A549 (cell line): ENCODE measurements around the gene SYT1. TPM values are rescaled to one million over a fixed set of nuclear protein-coding genes. Genes with fewer than 3 reads are reported as not detected.

Experiments used
- ATAC-seq, 2 experiments: fragments of 200-7000 bp in 1 of 2; fragments of >200 bp in 1 of 2; cut with Nextera tagmentation in 1 of 2; cut with Tn5 transposase in 1 of 2; 3 replicates each; pipeline versions ENCODE4 v1.8.0 to v1.9.1; 2018 to 2020; ENCODE audit warnings: mild to moderate bottlenecking in 1 of 2, moderate library complexity in 1 of 2
- CTCF ChIA-PET: fragments of 300-600 bp; sonication (Branson Sonifier 250); formaldehyde crosslinking; extraction: SDS; loops from one replicate; lab custom pipeline; 2021; ENCODE audit warnings: antibody characterized with exemption, inconsistent platforms; lab: Yijun Ruan, JAX
- POLR2A ChIA-PET: fragments of 350-600 bp; formaldehyde crosslinking; extraction: SDS; loops from one replicate; lab custom pipeline; 2021; ENCODE audit warnings: antibody characterized with exemption, inconsistent platforms; lab: Yijun Ruan, JAX
- DNase-seq, 2 experiments: peaks; one replicate each; pipeline versions ENCODE4 v3.0.0 to v3.0.0-alpha.2; 2011 to 2016; ENCODE audit warnings: low read depth in 1 of 2, low spot score in 1 of 2
- FAIRE-seq: peaks from 2 replicates; lab custom pipeline; 2011; peaks lifted over from hg19 to GRCh38; lab: Jason Lieb, UNC
- H3K27ac ChIP-seq, 2 experiments: fragments of >200 bp; sonication (Bioruptor Twin); formaldehyde crosslinking; 3 replicates each; pipeline ENCODE4 v1.5.1; 2016 to 2017
- H3K4me1 ChIP-seq: fragments of >200 bp; sonication (Bioruptor Twin); formaldehyde crosslinking; 3 replicates; pipeline ENCODE4 v1.6.1; 2016
- H3K4me2 ChIP-seq: fragments of >200 bp; sonication (Bioruptor Twin); formaldehyde crosslinking; 3 replicates; pipeline ENCODE4 v1.6.1; 2016
- H3K4me3 ChIP-seq: fragments of >200 bp; sonication (Bioruptor Twin); formaldehyde crosslinking; 3 replicates; pipeline ENCODE4 v1.5.1; 2016
- H3K9me3 ChIP-seq: fragments of >200 bp; sonication (Bioruptor Twin); formaldehyde crosslinking; 3 replicates; pipeline ENCODE4 v1.6.1; 2016
- ATOH8 ChIP-seq: fragments of 250-450 bp; sonication (Bioruptor Pico); IDR thresholded peaks from 2 replicates; pipeline ENCODE4 v1.5.0; 2020; ENCODE audit warnings: low read depth, mild to moderate bottlenecking, moderate library complexity
- BHLHE40 ChIP-seq: IDR thresholded peaks from 2 replicates; pipeline ENCODE4 v1.6.1; 2012; ENCODE audit warnings: low read depth, low read length, inconsistent platforms
- CBX2 ChIP-seq: fragments of 200-600 bp; sonication (generic); IDR thresholded peaks from 2 replicates; pipeline ENCODE4 v1.6.1; 2016; ENCODE audit warnings: low read depth, mild to moderate bottlenecking, borderline replicate concordance
- CBX8 ChIP-seq: fragments of 200-600 bp; sonication (generic); IDR thresholded peaks from 2 replicates; pipeline ENCODE4 v1.6.1; 2016
- CHD2 ChIP-seq: fragments of 150-350 bp; IDR thresholded peaks from 2 replicates; pipeline ENCODE4 v1.6.1; 2014; ENCODE audit warnings: low read length; ENCODE audit not compliant: partially characterized antibody
- EHF ChIP-seq: fragments of 250-450 bp; sonication (Bioruptor Pico); IDR thresholded peaks from 2 replicates; pipeline ENCODE4 v1.5.0; 2020; ENCODE audit warnings: mild to moderate bottlenecking
- EHMT2 ChIP-seq: fragments of 200-600 bp; sonication (generic); IDR thresholded peaks from 2 replicates; pipeline ENCODE4 v1.6.1; 2016; ENCODE audit warnings: antibody characterized with exemption, low read depth, mild to moderate bottlenecking, moderate library complexity
- ELK1 ChIP-seq: fragments of 150-350 bp; IDR thresholded peaks from 2 replicates; pipeline ENCODE4 v1.6.1; 2014; ENCODE audit warnings: low read depth, mild to moderate bottlenecking, low read length
- EP300 ChIP-seq, 2 experiments: fragments of >200 bp; sonication (Bioruptor Twin); formaldehyde crosslinking; IDR thresholded peaks; 2 replicates in 1 of 2; 3 replicates in 1 of 2; pipeline ENCODE4 v1.6.1; 2016 to 2017
- ESRRA ChIP-seq: fragments of 150-350 bp; IDR thresholded peaks from 2 replicates; pipeline ENCODE4 v1.6.1; 2014; ENCODE audit warnings: mild to moderate bottlenecking, low read length, borderline replicate concordance
- FOSB ChIP-seq: fragments of 250-450 bp; sonication (Bioruptor Pico); IDR thresholded peaks from 2 replicates; pipeline ENCODE4 v1.5.0; 2020; ENCODE audit warnings: mild to moderate bottlenecking, moderate library complexity
- FOSL2 ChIP-seq, 2 experiments: fragments of 450-650 bp in 1 of 2; fragments of >200 bp in 1 of 2; sonication (Bioruptor Twin) in 1 of 2; formaldehyde crosslinking; IDR thresholded peaks; 2 replicates each; pipeline versions ENCODE4 v1.5.0 to v1.6.1; 2016 to 2020; ENCODE audit warnings: mild to moderate bottlenecking in 1 of 2, moderate library complexity in 1 of 2
- GATA3 ChIP-seq: IDR thresholded peaks from 2 replicates; pipeline ENCODE4 v1.6.1; 2012; ENCODE audit warnings: borderline replicate concordance
- HOXB5 ChIP-seq: fragments of 250-450 bp; sonication (Bioruptor Pico); IDR thresholded peaks from 2 replicates; pipeline ENCODE4 v1.5.0; 2020; ENCODE audit warnings: mild to moderate bottlenecking, moderate library complexity
- JUN ChIP-seq, 2 experiments: fragments of >200 bp; sonication (Bioruptor Twin); formaldehyde crosslinking; IDR thresholded peaks; 2 replicates in 1 of 2; 3 replicates in 1 of 2; pipeline ENCODE4 v1.6.1; 2016 to 2017
- JUNB ChIP-seq: fragments of >200 bp; sonication (Bioruptor Twin); formaldehyde crosslinking; IDR thresholded peaks from 2 replicates; pipeline ENCODE4 v1.6.1; 2016
- KDM1A ChIP-seq: fragments of 200-600 bp; sonication (generic); IDR thresholded peaks from 2 replicates; pipeline ENCODE4 v1.6.1; 2016; ENCODE audit warnings: low read depth, mild to moderate bottlenecking
- MAZ ChIP-seq: fragments of 150-350 bp; IDR thresholded peaks from 2 replicates; pipeline ENCODE4 v1.6.1; 2014; ENCODE audit warnings: antibody characterized with exemption, low read depth, low read length, borderline replicate concordance
- NFE2L2 ChIP-seq: fragments of 150-350 bp; conservative IDR thresholded peaks from 2 replicates; pipeline ENCODE4 v1.6.1; 2014; ENCODE audit warnings: low read length
- NR3C1 ChIP-seq: fragments of >200 bp; sonication (Bioruptor Twin); formaldehyde crosslinking; IDR thresholded peaks from 3 replicates; pipeline ENCODE4 v1.6.1; 2017
- RARB ChIP-seq: fragments of 250-450 bp; sonication (Bioruptor Pico); IDR thresholded peaks from 2 replicates; pipeline ENCODE4 v1.8.0; 2021; ENCODE audit warnings: mild to moderate bottlenecking, moderate library complexity
- REST ChIP-seq: fragments of 200-600 bp; sonication (generic); IDR thresholded peaks from 2 replicates; pipeline ENCODE4 v1.6.1; 2016; ENCODE audit warnings: antibody characterized with exemption, mild to moderate bottlenecking, moderate library complexity
- RNF2 ChIP-seq: fragments of 200-600 bp; sonication (generic); IDR thresholded peaks from 2 replicates; pipeline ENCODE4 v1.6.1; 2016; ENCODE audit warnings: low read depth, mild to moderate bottlenecking, antibody characterized with exemption, moderate library complexity, borderline replicate concordance
- SMC3 ChIP-seq: fragments of >200 bp; sonication (Bioruptor Twin); formaldehyde crosslinking; IDR thresholded peaks from 3 replicates; pipeline ENCODE4 v1.6.1; 2018; ENCODE audit warnings: inconsistent platforms
- SREBF2 ChIP-seq: fragments of 450-650 bp; IDR thresholded peaks from 2 replicates; pipeline ENCODE4 v1.6.1; 2014; ENCODE audit warnings: mild to moderate bottlenecking, moderate library complexity
- TFCP2L1 ChIP-seq: fragments of 250-450 bp; sonication (Bioruptor Pico); IDR thresholded peaks from 2 replicates; pipeline ENCODE4 v1.5.0; 2021; ENCODE audit warnings: mild to moderate bottlenecking
- ZC3H11A ChIP-seq: fragments of 450-650 bp; IDR thresholded peaks from 2 replicates; pipeline ENCODE4 v1.6.1; 2014; ENCODE audit warnings: antibody characterized with exemption, mild to moderate bottlenecking
- ZFP36 ChIP-seq: fragments of 450-650 bp; IDR thresholded peaks from 2 replicates; pipeline ENCODE4 v1.6.1; 2014; ENCODE audit warnings: borderline replicate concordance; ENCODE audit not compliant: partially characterized antibody
- ZNF302 ChIP-seq: fragments of 250-450 bp; sonication (Bioruptor Pico); IDR thresholded peaks from 2 replicates; pipeline ENCODE4 v1.9.0; 2021; ENCODE audit warnings: inconsistent platforms, mild to moderate bottlenecking, moderate library complexity
- ZSCAN20 ChIP-seq: fragments of 250-450 bp; sonication (Bioruptor Pico); IDR thresholded peaks from 2 replicates; pipeline ENCODE4 v1.8.0; 2022; ENCODE audit warnings: mild to moderate bottlenecking, moderate library complexity
- WGBS: methylation state at CpG from one replicate; pipeline ENCODE4 v1.1.6; 2017; ENCODE audit errors: missing lambda C conversion rate; 5-methylcytosine and 5-hydroxymethylcytosine counted together
- polyA plus RNA-seq, 4 experiments: library from polyadenylated mRNA; depleted of rRNA in 3 of 4; stranded (reverse); fragments of >200 nt; fragmentation: RNase III in 1 of 4; extraction: RNeasy Plus Mini Kit Qiagen cat#74134 plus additional on column Dnase treatment in 1 of 4; gene quantifications; 2 replicates in 3 of 4; 3 replicates in 1 of 4; pipeline ENCODE4 v1.2.3, GENCODE V29; 2011 to 2017
- TF ChIP-seq, protein P1 (sequence below): IDR thresholded peaks from 2 replicates; pipeline ENCODE4 v1.6.1; 2012
- TF ChIP-seq, protein P2 (sequence below): IDR thresholded peaks from 2 replicates; pipeline ENCODE4 v1.6.1; 2012
- TF ChIP-seq, protein P3 (sequence below): fragments of >200 bp; sonication (Bioruptor Twin); formaldehyde crosslinking; IDR thresholded peaks from 2 replicates; pipeline ENCODE4 v1.6.1; 2016
- TF ChIP-seq, protein P4 (sequence below): fragments of 250-450 bp; sonication (Bioruptor Pico); IDR thresholded peaks from 2 replicates; pipeline ENCODE4 v1.5.0; 2021; ENCODE audit warnings: mild to moderate bottlenecking, moderate library complexity, borderline replicate concordance

The SYT1 gene
- polyA plus RNA-seq, 2 of the 4 experiments (the other 2 are of a cell fraction): 11.7 to 39.6 TPM

DNA sequence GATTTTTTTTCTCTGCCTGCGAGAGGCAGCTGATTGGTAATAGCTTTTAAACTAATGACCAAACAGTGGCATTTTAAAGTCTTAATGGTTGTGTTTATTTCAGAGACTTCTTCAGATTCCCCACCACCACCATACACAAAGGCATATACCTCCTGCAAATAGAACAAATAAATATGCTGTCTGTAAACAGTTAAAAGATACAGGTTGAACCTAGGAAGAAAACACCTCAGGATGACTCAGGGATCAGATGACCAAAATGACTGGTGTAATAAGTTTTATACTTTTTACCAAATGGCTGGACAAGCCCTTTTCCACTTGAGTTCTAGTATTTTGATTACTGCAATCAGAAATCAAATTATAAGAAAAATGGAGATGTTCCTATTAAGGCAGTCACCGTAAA is 462.1 kb downstream of the SYT1 start:
- peak in 1 of 2 experiments; percentile 48 for DNase-seq
- H3K27ac ChIP-seq: peak overlapping the region; percentile 64 to 76
- peak overlapping the region; percentile 68 for H3K4me2 ChIP-seq
- ChIA-PET POLR2A (no interaction called here), CTCF (no interaction called here)
- peak; percentile 65 to 72; a peak in 5 of 6 replicates for ATAC-seq
- H3K4me1 ChIP-seq: peaks cover 47% of the 10 kb centered on the region
- whole genome bisulfite sequencing: 54% methylated on average over 2 of the region's 2 CpGs
- H3K4me3 ChIP-seq: no peak overlapping the region
- H3K9me3 ChIP-seq: peaks cover 2% of the 10 kb centered on the region; the same call in 2 of the 3 replicates
- FAIRE-seq: peak; percentile 51
- no peak for TF ChIP-seq EP300 (IDR thresholded peaks at IDR 0.05)
- TF ChIP-seq SREBF2: no peak
- TF ChIP-seq MAZ: no peak
- TF ChIP-seq NFE2L2: no peak
- no peak for TF ChIP-seq ZFP36
- no peak for TF ChIP-seq ATOH8 (CRISPR knock-in tag)
- TF ChIP-seq BHLHE40: no peak
- no peak for TF ChIP-seq KDM1A
- TF ChIP-seq, protein P1, sequence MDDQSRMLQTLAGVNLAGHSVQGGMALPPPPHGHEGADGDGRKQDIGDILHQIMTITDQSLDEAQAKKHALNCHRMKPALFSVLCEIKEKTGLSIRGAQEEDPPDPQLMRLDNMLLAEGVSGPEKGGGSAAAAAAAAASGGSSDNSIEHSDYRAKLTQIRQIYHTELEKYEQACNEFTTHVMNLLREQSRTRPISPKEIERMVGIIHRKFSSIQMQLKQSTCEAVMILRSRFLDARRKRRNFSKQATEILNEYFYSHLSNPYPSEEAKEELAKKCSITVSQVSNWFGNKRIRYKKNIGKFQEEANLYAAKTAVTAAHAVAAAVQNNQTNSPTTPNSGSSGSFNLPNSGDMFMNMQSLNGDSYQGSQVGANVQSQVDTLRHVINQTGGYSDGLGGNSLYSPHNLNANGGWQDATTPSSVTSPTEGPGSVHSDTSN: no peak
- no peak for TF ChIP-seq RARB (CRISPR knock-in tag)
- TF ChIP-seq, protein P2, sequence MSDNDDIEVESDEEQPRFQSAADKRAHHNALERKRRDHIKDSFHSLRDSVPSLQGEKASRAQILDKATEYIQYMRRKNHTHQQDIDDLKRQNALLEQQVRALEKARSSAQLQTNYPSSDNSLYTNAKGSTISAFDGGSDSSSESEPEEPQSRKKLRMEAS: no peak
- TF ChIP-seq ESRRA: no peak
- TF ChIP-seq CBX8: no peak
- 0 out of 5 replicates have a peak, but pooled peaks of 1 of the 2 experiments have one; percentile 31 for TF ChIP-seq JUN (IDR thresholded peaks at IDR 0.05)
- no peak for TF ChIP-seq ELK1
- no peak for TF ChIP-seq ZSCAN20
- no peak for TF ChIP-seq EHMT2
- TF ChIP-seq CHD2: no peak
- TF ChIP-seq, protein P3, sequence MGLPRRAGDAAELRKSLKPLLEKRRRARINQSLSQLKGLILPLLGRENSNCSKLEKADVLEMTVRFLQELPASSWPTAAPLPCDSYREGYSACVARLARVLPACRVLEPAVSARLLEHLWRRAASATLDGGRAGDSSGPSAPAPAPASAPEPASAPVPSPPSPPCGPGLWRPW: no peak
- TF ChIP-seq RNF2: no peak
- TF ChIP-seq CBX2: no peak
- TF ChIP-seq, protein P4, sequence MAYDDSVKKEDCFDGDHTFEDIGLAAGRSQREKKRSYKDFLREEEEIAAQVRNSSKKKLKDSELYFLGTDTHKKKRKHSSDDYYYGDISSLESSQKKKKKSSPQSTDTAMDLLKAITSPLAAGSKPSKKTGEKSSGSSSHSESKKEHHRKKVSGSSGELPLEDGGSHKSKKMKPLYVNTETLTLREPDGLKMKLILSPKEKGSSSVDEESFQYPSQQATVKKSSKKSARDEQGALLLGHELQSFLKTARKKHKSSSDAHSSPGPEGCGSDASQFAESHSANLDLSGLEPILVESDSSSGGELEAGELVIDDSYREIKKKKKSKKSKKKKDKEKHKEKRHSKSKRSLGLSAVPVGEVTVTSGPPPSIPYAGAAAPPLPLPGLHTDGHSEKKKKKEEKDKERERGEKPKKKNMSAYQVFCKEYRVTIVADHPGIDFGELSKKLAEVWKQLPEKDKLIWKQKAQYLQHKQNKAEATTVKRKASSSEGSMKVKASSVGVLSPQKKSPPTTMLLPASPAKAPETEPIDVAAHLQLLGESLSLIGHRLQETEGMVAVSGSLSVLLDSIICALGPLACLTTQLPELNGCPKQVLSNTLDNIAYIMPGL: no peak
- peak; percentile 67; the same call in 1 of the 2 replicates for TF ChIP-seq GATA3
- TF ChIP-seq EHF (CRISPR knock-in tag): no peak
- peak; percentile 39; the same call in 1 of the 2 replicates for TF ChIP-seq JUNB
- TF ChIP-seq FOSB: 0 out of 2 replicates have a peak, but pooled peaks have one; percentile 35
- TF ChIP-seq TFCP2L1: no peak
- no peak for TF ChIP-seq FOSL2 (IDR thresholded peaks at IDR 0.05)
- peak; percentile 49 for TF ChIP-seq FOSL2 (CRISPR knock-in tag; IDR thresholded peaks at IDR 0.05)
- TF ChIP-seq HOXB5 (CRISPR knock-in tag): no peak
- no peak for TF ChIP-seq ZNF302
- no peak for TF ChIP-seq SMC3
- TF ChIP-seq NR3C1: no peak
- no peak for TF ChIP-seq ZC3H11A
- no peak for TF ChIP-seq REST
